B cell (primary cell): ENCODE measurements around the gene RDH13.

Experiments used
- CTCF ChIP-seq: fragments of 200-600 bp; IDR thresholded peaks from one replicate; pipeline ENCODE4 v1.8.0; 2022; ENCODE audit warnings: antibody characterized with exemption, mild to moderate bottlenecking
- EZH2 ChIP-seq: IDR thresholded peaks from 2 replicates; pipeline ENCODE4 v1.6.1; 2012; ENCODE audit warnings: borderline replicate concordance, low read depth, mild to moderate bottlenecking, moderate library complexity, low read length; ENCODE audit not compliant: insufficient read depth, poor library complexity, severe bottlenecking

- no peak for TF ChIP-seq CTCF
- TF ChIP-seq EZH2: no peak
Observed at GRCh38 chr19:55071913-55072312, 9.0 kb upstream of the RDH13 start.
